Neural cell (in vitro differentiated cells): Measurements from ENCODE around the gene DIAPH1. TPM values are rescaled to one million over a fixed set of nuclear protein-coding genes. Genes with fewer than 3 reads are reported as not detected.

Source experiments
- H2AFZ ChIP-seq: fragments of 200-600, 300-800 bp; sonication (generic), shearing (Covaris generic); 2 replicates; pipeline ENCODE4 v1.6.0; 2014; ENCODE audit warnings: low read depth, mild to moderate bottlenecking, antibody characterized with exemption, low read length, moderate library complexity
- H3F3A ChIP-seq: fragments of 200-600 bp; shearing (Covaris generic); 2 replicates; pipeline ENCODE4 v1.6.1; 2016; ENCODE audit warnings: mild to moderate bottlenecking, moderate library complexity, mixed read lengths, antibody characterized with exemption, low read length; ENCODE audit not compliant: insufficient read depth, poor library complexity, severe bottlenecking
- H3K27ac ChIP-seq: fragments of 200-600, 300-800 bp; sonication (generic), shearing (Covaris generic); 2 replicates; pipeline ENCODE4 v1.5.1; 2014; ENCODE audit warnings: mild to moderate bottlenecking, low read length, moderate library complexity
- H3K27me3 ChIP-seq: fragments of 300-800, 200-600 bp; sonication (generic), shearing (Covaris generic); 2 replicates; pipeline ENCODE4 v1.6.0; 2014; ENCODE audit warnings: mild to moderate bottlenecking, low read depth, low read length, moderate library complexity; ENCODE audit not compliant: insufficient read depth
- H3K36me3 ChIP-seq: fragments of 300-800, 200-600 bp; sonication (generic), shearing (Covaris generic); 2 replicates; pipeline ENCODE4 v1.5.1; 2014; ENCODE audit warnings: mild to moderate bottlenecking, antibody characterized with exemption, low read length, moderate library complexity; ENCODE audit not compliant: insufficient read depth
- H3K4me2 ChIP-seq: fragments of 300-800, 200-600 bp; sonication (generic), shearing (Covaris generic); 2 replicates; pipeline ENCODE4 v1.6.0; 2014; ENCODE audit warnings: mild to moderate bottlenecking, low read length
- H3K4me3 ChIP-seq: fragments of 300-800, 200-600 bp; sonication (generic), shearing (Covaris generic); 2 replicates; pipeline ENCODE4 v1.5.1; 2014; ENCODE audit warnings: mild to moderate bottlenecking, low read length, moderate library complexity
- H3K79me2 ChIP-seq: fragments of 200-600 bp; shearing (Covaris generic); replicated peaks from 2 replicates; pipeline ENCODE4 v1.6.0; 2014; ENCODE audit warnings: mild to moderate bottlenecking, low read length, moderate library complexity; ENCODE audit not compliant: insufficient read depth
- H3K9ac ChIP-seq: fragments of 300-800, 200-600 bp; sonication (generic), shearing (Covaris generic); 2 replicates; pipeline ENCODE4 v1.6.1; 2016; ENCODE audit warnings: mild to moderate bottlenecking, low read length, mixed read lengths
- H3K9me2 ChIP-seq: fragments of 200-600 bp; shearing (Covaris generic); 2 replicates; pipeline ENCODE4 v1.6.1; 2016; ENCODE audit warnings: mild to moderate bottlenecking, low read length, mixed read lengths; ENCODE audit not compliant: insufficient read depth
- H3K9me3 ChIP-seq: fragments of 200-600, 300-800 bp; sonication (generic), shearing (Covaris generic); 2 replicates; pipeline ENCODE4 v1.6.1; 2016; ENCODE audit warnings: mild to moderate bottlenecking, mixed run types, low read length, moderate library complexity, mixed read lengths
- H4K20me1 ChIP-seq: fragments of 200-600 bp; shearing (Covaris generic); 2 replicates; pipeline ENCODE4 v1.6.1; 2016; ENCODE audit warnings: mild to moderate bottlenecking, mixed run types; ENCODE audit not compliant: insufficient read depth
- EP300 ChIP-seq: fragments of 450-650 bp; conservative IDR thresholded peaks from 2 replicates; pipeline ENCODE4 v1.6.1; 2014; ENCODE audit warnings: antibody characterized with exemption, mild to moderate bottlenecking, moderate library complexity; ENCODE audit not compliant: poor library complexity, severe bottlenecking
- EZH2 ChIP-seq: fragments of 200-600, 300-800 bp; shearing (Covaris generic), sonication (generic); IDR thresholded peaks from 2 replicates; pipeline ENCODE4 v1.6.1; 2014; ENCODE audit warnings: antibody characterized with exemption, low read length, borderline replicate concordance, mild to moderate bottlenecking; ENCODE audit not compliant: insufficient read depth, poor library complexity, severe bottlenecking
- MXI1 ChIP-seq: fragments of 450-650 bp; conservative IDR thresholded peaks from 2 replicates; pipeline ENCODE4 v1.6.1; 2014; ENCODE audit warnings: antibody characterized with exemption, mild to moderate bottlenecking; ENCODE audit not compliant: poor library complexity, severe bottlenecking
- POLR2AphosphoS5 ChIP-seq: IDR thresholded peaks from 2 replicates; pipeline ENCODE4 v1.6.1; 2012
- RAD21 ChIP-seq: fragments of 450-650 bp; conservative IDR thresholded peaks from 2 replicates; pipeline ENCODE4 v1.6.1; 2014; ENCODE audit warnings: antibody characterized with exemption, mild to moderate bottlenecking, moderate library complexity
- SMC3 ChIP-seq: fragments of 450-650 bp; conservative IDR thresholded peaks from 2 replicates; pipeline ENCODE4 v1.6.1; 2014; ENCODE audit warnings: antibody characterized with exemption, mild to moderate bottlenecking, moderate library complexity; ENCODE audit not compliant: poor library complexity
- TAF1 ChIP-seq: IDR thresholded peaks from 2 replicates; pipeline ENCODE4 v1.6.1; 2012; ENCODE audit warnings: low read depth
- polyA plus RNA-seq: library from polyadenylated mRNA; depleted of rRNA; stranded (reverse); fragments of >200 nt; gene quantifications from 2 replicates; pipeline ENCODE4 v1.2.3, GENCODE V29; 2014
- TF ChIP-seq, protein P1 (sequence below): fragments of 450-650 bp; IDR thresholded peaks from 2 replicates; pipeline ENCODE4 v1.5.1; 2014; ENCODE audit warnings: antibody characterized with exemption, mild to moderate bottlenecking, moderate library complexity; ENCODE audit not compliant: poor library complexity, severe bottlenecking
- TF ChIP-seq, protein P2 (sequence below): IDR thresholded peaks from 2 replicates; pipeline ENCODE4 v1.6.1; 2012; ENCODE audit warnings: borderline replicate concordance

The DIAPH1 gene
- polyA plus RNA-seq, 1 donor from 2014 or later: 21.9 TPM

DNA sequence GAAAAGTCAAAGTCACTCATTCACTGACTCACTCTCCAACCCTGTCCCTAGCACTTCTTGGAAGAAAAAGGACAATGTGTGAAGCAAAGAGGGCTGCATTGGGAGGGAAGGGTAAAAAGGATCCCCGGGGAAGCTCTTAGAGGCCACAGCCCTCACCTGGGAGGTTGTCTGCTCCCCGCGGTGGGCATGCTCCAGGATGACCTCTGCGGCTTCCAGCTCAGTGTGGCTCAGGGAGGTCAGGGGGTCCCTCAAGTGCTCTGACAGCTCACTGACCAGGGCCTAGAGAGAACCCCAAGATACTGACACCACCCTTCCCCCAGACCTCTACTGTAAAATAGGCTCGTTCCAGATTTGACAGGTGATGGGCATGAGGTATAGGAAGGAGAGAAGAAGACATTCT, 28.4 kb upstream of the DIAPH1 start:
- no peaks in the 10 kb centered on the region for H3K36me3 ChIP-seq
- H3K4me3 ChIP-seq: no peak overlapping the region
- TF ChIP-seq, protein P1, sequence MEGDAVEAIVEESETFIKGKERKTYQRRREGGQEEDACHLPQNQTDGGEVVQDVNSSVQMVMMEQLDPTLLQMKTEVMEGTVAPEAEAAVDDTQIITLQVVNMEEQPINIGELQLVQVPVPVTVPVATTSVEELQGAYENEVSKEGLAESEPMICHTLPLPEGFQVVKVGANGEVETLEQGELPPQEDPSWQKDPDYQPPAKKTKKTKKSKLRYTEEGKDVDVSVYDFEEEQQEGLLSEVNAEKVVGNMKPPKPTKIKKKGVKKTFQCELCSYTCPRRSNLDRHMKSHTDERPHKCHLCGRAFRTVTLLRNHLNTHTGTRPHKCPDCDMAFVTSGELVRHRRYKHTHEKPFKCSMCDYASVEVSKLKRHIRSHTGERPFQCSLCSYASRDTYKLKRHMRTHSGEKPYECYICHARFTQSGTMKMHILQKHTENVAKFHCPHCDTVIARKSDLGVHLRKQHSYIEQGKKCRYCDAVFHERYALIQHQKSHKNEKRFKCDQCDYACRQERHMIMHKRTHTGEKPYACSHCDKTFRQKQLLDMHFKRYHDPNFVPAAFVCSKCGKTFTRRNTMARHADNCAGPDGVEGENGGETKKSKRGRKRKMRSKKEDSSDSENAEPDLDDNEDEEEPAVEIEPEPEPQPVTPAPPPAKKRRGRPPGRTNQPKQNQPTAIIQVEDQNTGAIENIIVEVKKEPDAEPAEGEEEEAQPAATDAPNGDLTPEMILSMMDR: no peak
- TF ChIP-seq, protein P2, sequence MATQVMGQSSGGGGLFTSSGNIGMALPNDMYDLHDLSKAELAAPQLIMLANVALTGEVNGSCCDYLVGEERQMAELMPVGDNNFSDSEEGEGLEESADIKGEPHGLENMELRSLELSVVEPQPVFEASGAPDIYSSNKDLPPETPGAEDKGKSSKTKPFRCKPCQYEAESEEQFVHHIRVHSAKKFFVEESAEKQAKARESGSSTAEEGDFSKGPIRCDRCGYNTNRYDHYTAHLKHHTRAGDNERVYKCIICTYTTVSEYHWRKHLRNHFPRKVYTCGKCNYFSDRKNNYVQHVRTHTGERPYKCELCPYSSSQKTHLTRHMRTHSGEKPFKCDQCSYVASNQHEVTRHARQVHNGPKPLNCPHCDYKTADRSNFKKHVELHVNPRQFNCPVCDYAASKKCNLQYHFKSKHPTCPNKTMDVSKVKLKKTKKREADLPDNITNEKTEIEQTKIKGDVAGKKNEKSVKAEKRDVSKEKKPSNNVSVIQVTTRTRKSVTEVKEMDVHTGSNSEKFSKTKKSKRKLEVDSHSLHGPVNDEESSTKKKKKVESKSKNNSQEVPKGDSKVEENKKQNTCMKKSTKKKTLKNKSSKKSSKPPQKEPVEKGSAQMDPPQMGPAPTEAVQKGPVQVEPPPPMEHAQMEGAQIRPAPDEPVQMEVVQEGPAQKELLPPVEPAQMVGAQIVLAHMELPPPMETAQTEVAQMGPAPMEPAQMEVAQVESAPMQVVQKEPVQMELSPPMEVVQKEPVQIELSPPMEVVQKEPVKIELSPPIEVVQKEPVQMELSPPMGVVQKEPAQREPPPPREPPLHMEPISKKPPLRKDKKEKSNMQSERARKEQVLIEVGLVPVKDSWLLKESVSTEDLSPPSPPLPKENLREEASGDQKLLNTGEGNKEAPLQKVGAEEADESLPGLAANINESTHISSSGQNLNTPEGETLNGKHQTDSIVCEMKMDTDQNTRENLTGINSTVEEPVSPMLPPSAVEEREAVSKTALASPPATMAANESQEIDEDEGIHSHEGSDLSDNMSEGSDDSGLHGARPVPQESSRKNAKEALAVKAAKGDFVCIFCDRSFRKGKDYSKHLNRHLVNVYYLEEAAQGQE: no peak
- TF ChIP-seq POLR2AphosphoS5 (no peak), EP300 (no peak), EZH2 (no peak), MXI1 (no peak), SMC3 (no peak), RAD21 (no peak), TAF1 (no peak)
- H3K79me2 ChIP-seq: no peaks in the 10 kb centered on the region
- peaks cover 5% of the 10 kb centered on the region for H3K27me3 ChIP-seq
- no peak overlapping the region for H2AFZ ChIP-seq
- H3F3A ChIP-seq: no peaks in the 10 kb centered on the region
- no peaks in the 10 kb centered on the region for H3K9me2 ChIP-seq
- no peaks in the 10 kb centered on the region for H3K9me3 ChIP-seq
- H3K27ac ChIP-seq: no peak overlapping the region
- H4K20me1 ChIP-seq: no peaks in the 10 kb centered on the region
- H3K4me2 ChIP-seq: no peak overlapping the region
- H3K9ac ChIP-seq: no peak overlapping the region

DNA sequence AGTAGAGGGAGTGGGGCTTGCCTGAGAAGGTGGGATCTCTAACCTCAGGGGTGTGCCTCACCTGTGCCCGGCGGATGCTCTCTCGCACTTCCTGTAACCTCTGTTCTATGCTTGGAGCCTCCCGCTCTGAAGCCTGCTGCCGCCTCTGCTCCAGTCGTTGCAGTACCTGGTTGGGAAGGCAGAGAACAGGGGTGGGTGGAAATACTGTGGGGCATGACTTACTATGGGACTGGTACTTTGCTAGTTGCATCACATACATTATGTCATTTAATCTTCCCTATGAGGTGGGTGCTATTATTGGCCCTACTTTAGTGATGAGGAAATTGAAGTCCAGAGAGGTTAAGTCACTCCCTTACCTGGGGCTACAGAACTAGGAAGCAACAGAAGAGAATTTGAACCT, 27.2 kb upstream of the DIAPH1 start:
- no peaks in the 10 kb centered on the region for H3F3A ChIP-seq
- H3K9ac ChIP-seq: no peak overlapping the region
- H3K79me2 ChIP-seq: no peaks in the 10 kb centered on the region
- H3K27me3 ChIP-seq: no peaks in the 10 kb centered on the region
- H3K9me2 ChIP-seq: no peaks in the 10 kb centered on the region
- H4K20me1 ChIP-seq: no peaks in the 10 kb centered on the region
- H3K4me3 ChIP-seq: no peak overlapping the region
- H3K36me3 ChIP-seq: no peaks in the 10 kb centered on the region
- no peaks in the 10 kb centered on the region for H3K9me3 ChIP-seq
- no peak overlapping the region for H3K27ac ChIP-seq
- no peak overlapping the region for H2AFZ ChIP-seq
- no peak overlapping the region for H3K4me2 ChIP-seq
- TF ChIP-seq EP300: no peak
- TF ChIP-seq POLR2AphosphoS5: no peak
- no peak for TF ChIP-seq EZH2
- TF ChIP-seq SMC3: no peak
- no peak for TF ChIP-seq RAD21
- no peak for TF ChIP-seq TAF1
- TF ChIP-seq, protein P1: no peak
- no peak for TF ChIP-seq MXI1
- TF ChIP-seq, protein P2: no peak
